NT2/D1 (cell line): ENCODE measurements around the gene FAM133A.

ENCODE experiments used
- DNase-seq: peaks from one replicate; pipeline ENCODE4 v3.0.0-alpha.2; 2011; ENCODE audit warnings: low read depth, low spot score
- H3K27me3 ChIP-seq: 2 replicates; pipeline ENCODE4 v1.6.0; 2011; ENCODE audit warnings: mild to moderate bottlenecking; ENCODE audit not compliant: insufficient read length, insufficient read depth
- H3K36me3 ChIP-seq: 2 replicates; pipeline ENCODE4 v1.6.1; 2011; ENCODE audit warnings: mild to moderate bottlenecking, low read length, mixed read lengths; ENCODE audit not compliant: insufficient read depth, insufficient read length
- H3K4me1 ChIP-seq: 2 replicates; pipeline ENCODE4 v1.5.1; 2011; ENCODE audit not compliant: insufficient read depth, insufficient read length
- H3K4me3 ChIP-seq: 2 replicates; pipeline ENCODE4 v1.5.1; 2011; ENCODE audit warnings: low read depth; ENCODE audit not compliant: insufficient read length
- H3K9ac ChIP-seq: 2 replicates; pipeline ENCODE4 v1.6.0; 2011; ENCODE audit warnings: low read depth; ENCODE audit not compliant: insufficient read length
- H3K9me3 ChIP-seq: 2 replicates; pipeline ENCODE4 v1.5.1; 2011; ENCODE audit warnings: mild to moderate bottlenecking, low read length; ENCODE audit not compliant: insufficient read depth
- SUZ12 ChIP-seq: IDR thresholded peaks from 2 replicates; pipeline ENCODE4 v1.6.1; 2011; ENCODE audit not compliant: insufficient read length, insufficient read depth; ENCODE audit errors: extremely low read depth
- YY1 ChIP-seq: IDR thresholded peaks from 2 replicates; pipeline ENCODE4 v1.6.1; 2011; ENCODE audit not compliant: insufficient read length, insufficient read depth
- ZNF274 ChIP-seq: IDR thresholded peaks from 2 replicates; pipeline ENCODE4 v1.6.1; 2011; ENCODE audit warnings: mild to moderate bottlenecking, low read depth, low read length

The FAM133A gene

GRCh38 chrX:93711076-93711475 lies 37.1 kb downstream of the FAM133A start:
- H3K36me3 ChIP-seq = no peaks in the 10 kb centered on the region
- no peaks in the 10 kb centered on the region for H3K9me3 ChIP-seq
- TF ChIP-seq YY1 = no peak
- TF ChIP-seq SUZ12 = no peak
- TF ChIP-seq ZNF274 = no peak
- H3K4me3 ChIP-seq = no peak overlapping the region
- H3K27me3 ChIP-seq = no peaks in the 10 kb centered on the region
- no peak overlapping the region for H3K9ac ChIP-seq
- H3K4me1 ChIP-seq = no peaks in the 10 kb centered on the region
- no peak for DNase-seq

GRCh38 chrX:93741811-93742210 lies 67.8 kb downstream of the FAM133A start:
- Histone ChIP-seq H3K9me3 (no peaks in the 10 kb centered on the region), H3K4me1 (no peaks in the 10 kb centered on the region), H3K36me3 (no peaks in the 10 kb centered on the region), H3K9ac (no peak overlapping the region), H3K27me3 (no peaks in the 10 kb centered on the region), H3K4me3 (no peak overlapping the region)
- DNase-seq = no peak
- TF ChIP-seq SUZ12 = no peak
- no peak for TF ChIP-seq ZNF274
- no peak for TF ChIP-seq YY1

GRCh38 chrX:93760163-93760562 lies 86.2 kb downstream of the FAM133A start:
- H3K4me3 ChIP-seq = no peak overlapping the region
- H3K27me3 ChIP-seq = no peaks in the 10 kb centered on the region
- H3K4me1 ChIP-seq = no peaks in the 10 kb centered on the region
- TF ChIP-seq ZNF274 = no peak
- TF ChIP-seq SUZ12 = no peak
- no peaks in the 10 kb centered on the region for H3K36me3 ChIP-seq
- H3K9me3 ChIP-seq = 0 out of 2 replicates have a peak, but pooled peaks cover 5% of the 10 kb centered on the region
- no peak overlapping the region for H3K9ac ChIP-seq
- no peak for DNase-seq
